ENCODE results near the gene DLGAP1.

DLGAP1 gene

GRCh38 chr18:4236940-4237663 is 218.0 kb downstream of the DLGAP1 start:
- no peak for DNase-seq

- no peak for DNase-seq
Measured at GRCh38 chr18:4233468-4233867, 221.6 kb downstream of the DLGAP1 start.

- DNase-seq = no peak
Measured at GRCh38 chr18:4232656-4233055, 222.5 kb downstream of the DLGAP1 start.

GRCh38 chr18:4231260-4231659 is 223.8 kb downstream of the DLGAP1 start:
- DNase-seq = no peak

- no peak for DNase-seq
Measured at GRCh38 chr18:4230450-4231168, 224.5 kb downstream of the DLGAP1 start.

- DNase-seq = no peak
Measured at GRCh38 chr18:4224031-4224704, 230.9 kb downstream of the DLGAP1 start.

GRCh38 chr18:4211111-4211837 is 243.8 kb downstream of the DLGAP1 start:
- DNase-seq = no peak

GRCh38 chr18:4208366-4208765 is 246.7 kb downstream of the DLGAP1 start:
- no peak for DNase-seq

- DNase-seq = no peak
Measured at GRCh38 chr18:4207383-4207985, 247.6 kb downstream of the DLGAP1 start.

GRCh38 chr18:4204438-4204720 is 250.7 kb downstream of the DLGAP1 start:
- DNase-seq = no peak

- DNase-seq = no peak
Measured at GRCh38 chr18:4203568-4204437, 251.3 kb downstream of the DLGAP1 start.

- no peak for DNase-seq
Measured at GRCh38 chr18:4200399-4200798, 254.7 kb downstream of the DLGAP1 start.

GRCh38 chr18:4198956-4199355 is 256.2 kb downstream of the DLGAP1 start:
- no peak for DNase-seq

- no peak for DNase-seq
Measured at GRCh38 chr18:4196351-4196750, 258.8 kb downstream of the DLGAP1 start.

GRCh38 chr18:4193086-4193485 is 262.0 kb downstream of the DLGAP1 start:
- no peak for DNase-seq

GRCh38 chr18:4181882-4182568 is 273.1 kb downstream of the DLGAP1 start:
- no peak for DNase-seq

- no peak for DNase-seq
Measured at GRCh38 chr18:4181086-4181485, 274.0 kb downstream of the DLGAP1 start.

GRCh38 chr18:4172196-4173100 is 282.7 kb downstream of the DLGAP1 start:
- DNase-seq = no peak

GRCh38 chr18:4157352-4157751 is 297.8 kb downstream of the DLGAP1 start:
- DNase-seq = no peak

- no peak for DNase-seq
Measured at GRCh38 chr18:4146797-4147196, 308.3 kb downstream of the DLGAP1 start.

Data from activated T-cell treated with anti-CD3 and anti-CD28 coated beads for 4 hours (primary cell).